HG03521 (cell line): ENCODE results near the gene MYOF.

Experiments used
- ATAC-seq: cut with Tn5 transposase; IDR thresholded peaks from one replicate; pipeline ENCODE4 v1.9.1; 2021; ENCODE audit warnings: mild to moderate bottlenecking, moderate library complexity; ENCODE audit not compliant: unreplicated experiment

MYOF gene, protein sequence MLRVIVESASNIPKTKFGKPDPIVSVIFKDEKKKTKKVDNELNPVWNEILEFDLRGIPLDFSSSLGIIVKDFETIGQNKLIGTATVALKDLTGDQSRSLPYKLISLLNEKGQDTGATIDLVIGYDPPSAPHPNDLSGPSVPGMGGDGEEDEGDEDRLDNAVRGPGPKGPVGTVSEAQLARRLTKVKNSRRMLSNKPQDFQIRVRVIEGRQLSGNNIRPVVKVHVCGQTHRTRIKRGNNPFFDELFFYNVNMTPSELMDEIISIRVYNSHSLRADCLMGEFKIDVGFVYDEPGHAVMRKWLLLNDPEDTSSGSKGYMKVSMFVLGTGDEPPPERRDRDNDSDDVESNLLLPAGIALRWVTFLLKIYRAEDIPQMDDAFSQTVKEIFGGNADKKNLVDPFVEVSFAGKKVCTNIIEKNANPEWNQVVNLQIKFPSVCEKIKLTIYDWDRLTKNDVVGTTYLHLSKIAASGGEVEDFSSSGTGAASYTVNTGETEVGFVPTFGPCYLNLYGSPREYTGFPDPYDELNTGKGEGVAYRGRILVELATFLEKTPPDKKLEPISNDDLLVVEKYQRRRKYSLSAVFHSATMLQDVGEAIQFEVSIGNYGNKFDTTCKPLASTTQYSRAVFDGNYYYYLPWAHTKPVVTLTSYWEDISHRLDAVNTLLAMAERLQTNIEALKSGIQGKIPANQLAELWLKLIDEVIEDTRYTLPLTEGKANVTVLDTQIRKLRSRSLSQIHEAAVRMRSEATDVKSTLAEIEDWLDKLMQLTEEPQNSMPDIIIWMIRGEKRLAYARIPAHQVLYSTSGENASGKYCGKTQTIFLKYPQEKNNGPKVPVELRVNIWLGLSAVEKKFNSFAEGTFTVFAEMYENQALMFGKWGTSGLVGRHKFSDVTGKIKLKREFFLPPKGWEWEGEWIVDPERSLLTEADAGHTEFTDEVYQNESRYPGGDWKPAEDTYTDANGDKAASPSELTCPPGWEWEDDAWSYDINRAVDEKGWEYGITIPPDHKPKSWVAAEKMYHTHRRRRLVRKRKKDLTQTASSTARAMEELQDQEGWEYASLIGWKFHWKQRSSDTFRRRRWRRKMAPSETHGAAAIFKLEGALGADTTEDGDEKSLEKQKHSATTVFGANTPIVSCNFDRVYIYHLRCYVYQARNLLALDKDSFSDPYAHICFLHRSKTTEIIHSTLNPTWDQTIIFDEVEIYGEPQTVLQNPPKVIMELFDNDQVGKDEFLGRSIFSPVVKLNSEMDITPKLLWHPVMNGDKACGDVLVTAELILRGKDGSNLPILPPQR (N-terminal part only)

GRCh38 chr10:93482145-93482834, at the start of gene MYOF:
Gene MYOF (minus strand): TSS chr10:93482334. CDS start chr10:93482194, 140 bp downstream.
- ATAC-seq: peak; percentile 84

GRCh38 chr10:93518531-93518930, 36.4 kb upstream of the MYOF start:
- ATAC-seq: no peak

- ATAC-seq: no peak
Measured at GRCh38 chr10:93516006-93516380, 33.9 kb upstream of the MYOF start.

- ATAC-seq: no peak
Measured at GRCh38 chr10:93515071-93516005, 33.2 kb upstream of the MYOF start.

GRCh38 chr10:93514521-93514920, 32.4 kb upstream of the MYOF start:
- ATAC-seq: no peak

DNA sequence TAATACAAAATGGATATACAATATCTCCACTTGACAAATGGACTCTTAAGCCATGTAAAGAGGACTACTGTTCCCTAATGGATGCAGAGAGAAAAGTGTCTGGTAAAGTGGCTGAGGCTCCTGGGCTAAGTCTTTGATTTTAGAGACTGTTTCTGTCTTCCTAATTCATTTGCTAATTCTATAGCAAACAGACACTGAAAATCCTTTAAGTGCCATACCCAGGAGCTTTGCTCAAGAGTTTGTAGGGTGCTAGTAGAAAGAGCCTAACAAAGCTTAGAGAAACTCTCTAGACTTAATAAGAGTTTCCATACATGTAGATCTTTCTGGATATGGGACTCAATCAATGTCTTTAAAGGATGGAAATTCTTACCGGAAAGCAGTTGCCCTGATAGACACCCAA, 31.0 kb upstream of the MYOF start:
- no peak for ATAC-seq

DNA sequence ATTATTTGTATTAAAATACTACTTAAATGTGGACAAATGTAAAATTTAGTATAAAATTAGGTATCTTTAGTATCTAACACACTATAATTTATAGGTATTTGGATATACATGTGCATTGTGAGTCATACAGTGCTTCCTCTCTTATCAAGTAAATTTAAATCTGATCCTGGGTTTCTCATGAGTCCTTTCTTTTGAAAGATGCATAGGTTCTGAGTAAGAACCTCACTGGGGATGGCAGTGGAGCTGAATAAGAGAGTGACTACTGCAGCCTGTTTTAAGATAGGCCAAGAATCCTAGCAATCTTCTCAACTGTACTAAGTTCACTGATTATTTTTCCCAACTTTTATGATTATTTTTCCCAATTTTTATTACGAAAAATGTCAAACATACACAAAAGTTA, 30.4 kb upstream of the MYOF start:
- ATAC-seq: no peak

GRCh38 chr10:93509816-93510215, 27.7 kb upstream of the MYOF start:
- ATAC-seq: no peak

- no peak for ATAC-seq
Measured at GRCh38 chr10:93505075-93505474, 22.9 kb upstream of the MYOF start.

- ATAC-seq: peak; percentile 84
Measured at GRCh38 chr10:93503075-93503474, 20.9 kb upstream of the MYOF start.

DNA sequence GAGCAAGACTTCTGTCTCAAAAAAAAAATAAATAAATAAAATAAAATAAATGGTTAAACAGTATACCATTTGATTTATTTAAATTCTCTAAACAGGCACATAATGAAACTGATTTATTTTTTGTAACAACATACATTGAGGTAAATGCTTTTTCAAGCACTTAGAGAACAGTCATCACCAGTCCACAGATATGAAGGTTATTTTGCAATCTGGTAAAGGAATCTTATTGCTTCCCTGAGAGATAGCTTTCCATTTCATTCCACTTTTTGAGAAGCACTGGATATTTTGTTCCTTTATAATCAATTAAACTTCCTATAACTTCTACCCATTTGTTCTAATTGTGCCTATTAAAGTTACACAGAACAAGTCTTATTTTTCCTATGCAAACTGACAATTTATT, 19.5 kb upstream of the MYOF start:
- no peak for ATAC-seq

- ATAC-seq: no peak
Measured at GRCh38 chr10:93498166-93498565, 16.0 kb upstream of the MYOF start.

DNA sequence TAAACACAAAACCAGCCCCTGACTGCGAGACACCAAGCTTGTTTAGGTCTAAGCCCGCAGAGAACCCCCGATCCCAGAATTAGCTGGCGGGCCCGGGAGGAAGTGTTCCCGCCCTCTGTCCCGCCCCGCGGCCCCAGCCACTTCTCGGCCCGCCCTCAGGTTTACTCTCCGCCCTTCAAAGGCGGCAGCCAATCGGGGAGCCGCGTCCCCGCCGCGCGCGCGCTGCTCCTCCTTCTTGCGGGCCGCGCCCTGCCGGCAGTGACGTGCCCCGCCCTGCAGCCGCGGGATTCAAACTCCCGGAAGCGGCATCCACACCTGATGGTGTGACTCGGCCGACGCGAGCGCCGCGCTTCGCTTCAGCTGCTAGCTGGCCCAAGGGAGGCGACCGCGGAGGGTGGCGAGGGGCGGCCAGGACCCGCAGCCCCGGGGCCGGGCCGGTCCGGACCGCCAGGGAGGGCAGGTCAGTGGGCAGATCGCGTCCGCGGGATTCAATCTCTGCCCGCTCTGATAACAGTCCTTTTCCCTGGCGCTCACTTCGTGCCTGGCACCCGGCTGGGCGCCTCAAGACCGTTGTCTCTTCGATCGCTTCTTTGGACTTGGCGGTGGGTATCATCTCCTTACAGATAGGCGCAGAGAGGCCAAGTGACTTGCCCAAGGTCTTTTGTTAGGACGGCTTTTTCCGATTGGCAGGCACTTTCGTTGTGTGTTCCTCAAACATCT, 14.3 kb upstream of the MYOF start, which contains the start of gene CEP55:
Gene CEP55, plus strand, starts transcription at position 291 of the 720 bp plus-strand sequence. CDS start 3,440 bp downstream, outside the sequence.
- ATAC-seq: peak; percentile 98

DNA sequence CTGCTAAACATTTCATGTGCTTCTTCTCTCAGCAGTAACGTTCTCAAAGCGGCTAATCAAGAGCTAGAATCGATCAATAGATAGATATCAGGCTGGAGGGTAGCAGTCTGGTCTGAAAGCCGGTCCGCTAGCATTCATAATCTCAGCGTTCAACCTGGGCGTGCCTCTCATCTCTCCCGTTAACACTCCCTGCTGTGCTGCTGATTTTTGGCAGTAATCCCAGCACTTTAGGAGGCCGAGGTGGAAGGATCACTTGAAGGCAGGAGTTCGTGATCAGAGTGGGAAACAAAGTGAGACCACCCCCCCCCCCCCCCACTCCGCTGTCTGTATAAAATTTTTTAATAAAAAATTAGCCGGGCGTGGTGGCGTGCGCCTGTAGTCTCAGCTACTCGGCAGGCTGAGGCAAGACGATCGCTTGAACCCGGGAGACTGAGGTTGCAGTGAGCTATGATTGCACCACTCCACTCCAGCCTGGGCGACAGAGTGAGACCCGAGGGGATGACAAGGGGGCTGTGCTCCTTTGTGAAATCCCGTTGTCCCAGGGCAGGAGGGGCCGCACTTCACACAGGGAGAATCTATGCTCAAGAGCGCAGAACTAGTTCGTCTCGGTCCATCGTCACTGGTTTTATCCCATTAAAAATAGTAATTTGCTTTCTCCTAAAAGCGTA, 13.7 kb upstream of the MYOF start:
- peak; percentile 17 for ATAC-seq

DNA sequence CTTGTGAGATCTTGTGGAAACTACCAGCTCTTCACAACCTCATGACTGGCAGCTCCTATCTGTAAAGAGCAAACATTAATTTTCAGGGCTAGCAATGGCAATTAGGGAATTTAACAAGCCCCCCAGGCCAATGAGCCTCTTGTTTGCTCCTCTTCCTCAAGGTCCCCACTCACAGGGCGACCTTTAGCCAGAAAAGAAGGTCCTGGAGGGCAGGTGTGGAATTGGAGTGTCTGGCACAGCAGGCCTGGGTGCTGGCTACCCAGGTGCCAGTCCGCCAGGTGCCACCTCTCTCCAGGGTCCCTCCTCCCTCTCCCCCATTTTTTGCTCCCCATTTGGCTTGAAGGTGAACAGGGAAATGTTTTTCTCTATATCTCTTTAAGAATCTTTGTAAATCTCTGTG, 12.4 kb upstream of the MYOF start:
- ATAC-seq: no peak

GRCh38 chr10:93493162-93493561, 11.0 kb upstream of the MYOF start:
- no peak for ATAC-seq

GRCh38 chr10:93491602-93492121, 9.5 kb upstream of the MYOF start:
- ATAC-seq: no peak
